ENCODE data around the gene PPP1R14C. TPM values are rescaled to one million over a fixed set of nuclear protein-coding genes. Genes with fewer than 3 reads are reported as not detected.

The PPP1R14C gene
- total and polyA plus RNA-seq, 7 donors, result under 0.01 to 37.0 (median 19.8) TPM; not detected in 2

GRCh38 chr6:150254770-150255169, 111.9 kb downstream of the PPP1R14C start:
- 76 to 83% methylated on average over 4 of the region's 4 CpGs for WGBS, 2 donors
- DNase-seq, result no peak
- Histone ChIP-seq H3K27me3 (no peaks in the 10 kb centered on the region), H3K36me3 (no peaks in the 10 kb centered on the region), H3K4me1 (no peaks in the 10 kb centered on the region), H3K9me3 (no peaks in the 10 kb centered on the region), H3K27ac (no peak overlapping the region), H3K4me3 (no peak overlapping the region)
- intact Hi-C loops (cut with DNase I), result no loop called here
- TF ChIP-seq EP300 (IDR thresholded peaks at IDR 0.05), result no peak
- no peak for TF ChIP-seq POLR2AphosphoS5 (IDR thresholded peaks at IDR 0.05)
- TF ChIP-seq POLR2A (IDR thresholded peaks at IDR 0.05), result no peak

DNA sequence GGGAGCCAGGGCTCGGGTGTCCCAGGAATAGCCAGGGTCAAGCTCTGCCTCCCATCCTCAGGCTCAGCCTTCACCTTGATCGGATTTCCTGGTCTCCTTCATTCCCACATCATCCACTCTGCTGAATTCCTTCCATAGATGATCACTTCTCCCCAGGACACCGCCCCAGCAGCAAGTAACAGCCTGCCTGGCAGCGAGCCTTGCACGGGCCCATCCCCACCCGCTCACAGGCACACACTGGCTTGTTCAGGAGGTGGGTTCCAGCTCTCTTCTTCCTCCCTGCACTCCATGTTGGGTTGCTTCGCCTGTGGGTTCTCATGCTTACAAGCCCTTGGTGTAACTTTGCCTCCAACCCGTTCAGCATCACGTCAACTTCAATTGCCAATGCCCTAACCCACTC, 113.0 kb downstream of the PPP1R14C start:
- Histone ChIP-seq H3K9me3 (no peaks in the 10 kb centered on the region), H3K27me3 (no peaks in the 10 kb centered on the region), H3K4me3 (no peak overlapping the region), H3K36me3 (no peaks in the 10 kb centered on the region), H3K4me1 (no peaks in the 10 kb centered on the region), H3K27ac (no peak overlapping the region)
- no peak for TF ChIP-seq EP300 (IDR thresholded peaks at IDR 0.05)
- no peak for TF ChIP-seq POLR2A (IDR thresholded peaks at IDR 0.05)
- TF ChIP-seq CTCF (IDR thresholded peaks at IDR 0.05), result no peak
- no peak for TF ChIP-seq POLR2AphosphoS5 (IDR thresholded peaks at IDR 0.05)
- 92% methylated on average over 9 of the region's 9 CpGs for WGBS, 2 donors
- intact Hi-C loops (cut with DNase I), result no loop called here
- DNase-seq, result no peak

DNA sequence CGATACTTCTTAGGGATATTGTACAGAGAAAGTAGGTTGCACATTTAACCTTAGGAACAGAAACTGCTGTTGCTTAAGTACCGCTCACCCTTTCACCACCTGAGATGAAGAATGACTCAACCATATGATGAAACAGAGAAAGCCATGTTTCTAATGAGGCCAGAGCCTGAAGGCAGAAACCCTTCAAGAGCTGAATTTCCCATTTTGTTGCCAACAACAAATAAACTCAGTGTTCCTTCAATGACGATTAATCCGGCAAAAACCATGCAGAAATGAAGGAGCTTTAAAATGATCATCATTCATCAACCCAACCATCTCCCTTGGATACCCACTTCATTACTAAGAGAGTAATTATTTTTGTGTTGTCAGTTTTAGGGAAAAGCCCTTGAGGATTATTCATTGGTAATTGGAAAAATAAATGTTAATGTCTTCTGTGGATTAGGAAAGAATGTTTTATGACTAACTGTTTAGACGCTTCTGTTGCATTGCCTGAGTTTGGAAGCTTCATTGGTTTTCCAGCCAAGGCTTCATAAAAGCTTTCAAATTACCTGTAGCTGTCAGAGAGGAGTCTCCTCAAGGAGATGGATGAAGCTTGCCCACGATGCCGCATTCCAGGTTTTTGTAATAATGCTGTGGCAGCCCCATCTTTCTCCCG, 113.9 kb downstream of the PPP1R14C start:
- Histone ChIP-seq H3K27ac (no peak overlapping the region), H3K36me3 (no peaks in the 10 kb centered on the region), H3K9me3 (no peaks in the 10 kb centered on the region), H3K4me3 (no peak overlapping the region), H3K4me1 (no peaks in the 10 kb centered on the region), H3K27me3 (no peaks in the 10 kb centered on the region)
- intact Hi-C loops (cut with DNase I), result no loop called here
- TF ChIP-seq EP300 (IDR thresholded peaks at IDR 0.05) (no peak), POLR2AphosphoS5 (IDR thresholded peaks at IDR 0.05) (no peak)
- 83 to 89% methylated on average over 8 of the region's 8 CpGs for WGBS, 2 donors
- no peak for DNase-seq

- Histone ChIP-seq H3K4me1 (no peaks in the 10 kb centered on the region), H3K36me3 (no peaks in the 10 kb centered on the region), H3K27ac (no peak overlapping the region), H3K4me3 (no peak overlapping the region), H3K9me3 (no peaks in the 10 kb centered on the region), H3K27me3 (no peaks in the 10 kb centered on the region)
- intact Hi-C loops (cut with DNase I), result no loop called here
- WGBS, 2 donors, result 94 to 99% methylated on average over 5 of the region's 5 CpGs
- no peak for DNase-seq
- TF ChIP-seq CTCF (IDR thresholded peaks at IDR 0.05) (no peak), EP300 (IDR thresholded peaks at IDR 0.05) (no peak), POLR2AphosphoS5 (IDR thresholded peaks at IDR 0.05) (no peak), POLR2A (IDR thresholded peaks at IDR 0.05) (no peak)
Measured at GRCh38 chr6:150258381-150258780, 115.5 kb downstream of the PPP1R14C start.

DNA sequence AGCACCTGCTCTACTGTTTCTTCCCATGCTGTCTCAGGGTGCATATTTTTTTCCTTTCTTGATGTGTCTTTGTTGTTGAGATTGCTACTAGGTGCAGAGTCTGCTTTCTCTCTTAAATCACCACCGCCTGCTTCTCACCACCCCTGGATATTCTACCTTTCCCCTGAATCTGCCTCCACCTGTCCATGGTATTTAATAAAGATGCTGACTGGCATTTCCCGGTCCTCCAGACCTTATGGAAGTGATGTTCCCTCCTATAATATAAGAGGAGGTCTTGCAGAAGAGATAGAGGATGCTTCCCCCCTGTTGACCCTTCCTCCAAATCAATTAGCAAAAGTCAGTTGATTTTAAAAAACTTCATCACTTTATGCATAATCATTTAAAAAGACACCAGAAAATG, 118.1 kb downstream of the PPP1R14C start:
- H3K27me3 ChIP-seq, result no peaks in the 10 kb centered on the region
- TF ChIP-seq POLR2A (IDR thresholded peaks at IDR 0.05) (no peak), POLR2AphosphoS5 (IDR thresholded peaks at IDR 0.05) (no peak), CTCF (IDR thresholded peaks at IDR 0.05) (no peak), EP300 (IDR thresholded peaks at IDR 0.05) (no peak)
- no peaks in the 10 kb centered on the region for H3K9me3 ChIP-seq
- H3K4me3 ChIP-seq, result no peak overlapping the region
- no peak overlapping the region for H3K27ac ChIP-seq
- no peaks in the 10 kb centered on the region for H3K36me3 ChIP-seq
- DNase-seq, result no peak
- 90 to 93% methylated on average over 2 of the region's 2 CpGs for WGBS, 2 donors
- H3K4me1 ChIP-seq, result no peaks in the 10 kb centered on the region
- intact Hi-C loops (cut with DNase I), result no loop called here
